Hepatocyte (in vitro differentiated cells): ENCODE results near the gene EXOC4. TPM values are rescaled to one million over a fixed set of nuclear protein-coding genes. Genes with fewer than 3 reads are reported as not detected.

ENCODE experiments used
- DNase-seq: peaks from one replicate; pipeline ENCODE4 v3.0.0-alpha.2; 2016; ENCODE audit warnings: low spot score
- H2AFZ ChIP-seq: fragments of 200-600 bp; sonication (generic); 2 replicates; pipeline ENCODE4 v1.6.0; 2016; ENCODE audit warnings: antibody characterized with exemption, mild to moderate bottlenecking
- H3K27ac ChIP-seq: fragments of 200-600 bp; sonication (generic); 2 replicates; pipeline ENCODE4 v1.5.1; 2016; ENCODE audit warnings: mild to moderate bottlenecking
- H3K27me3 ChIP-seq: fragments of 200-600 bp; sonication (generic); 2 replicates; pipeline ENCODE4 v1.6.1; 2016
- H3K36me3 ChIP-seq: fragments of 200-600 bp; sonication (generic); replicated peaks from 2 replicates; pipeline ENCODE4 v1.5.1; 2016; ENCODE audit warnings: low read depth; ENCODE audit not compliant: insufficient read depth
- H3K4me1 ChIP-seq: fragments of 200-600 bp; sonication (generic); 2 replicates; pipeline ENCODE4 v1.5.1; 2016; ENCODE audit warnings: mild to moderate bottlenecking, moderate library complexity; ENCODE audit not compliant: insufficient read depth
- H3K4me2 ChIP-seq: fragments of 200-600 bp; sonication (generic); 2 replicates; pipeline ENCODE4 v1.6.0; 2016
- H3K4me3 ChIP-seq: fragments of 200-600 bp; sonication (generic); 2 replicates; pipeline ENCODE4 v1.5.1; 2016; ENCODE audit warnings: mild to moderate bottlenecking
- H3K79me2 ChIP-seq: fragments of 200-600 bp; sonication (generic); 2 replicates; pipeline ENCODE4 v1.6.0; 2017; ENCODE audit warnings: mild to moderate bottlenecking
- H3K9me2 ChIP-seq: fragments of 200-600 bp; sonication (generic); replicated peaks from 2 replicates; pipeline ENCODE4 v1.6.0; 2017; ENCODE audit warnings: mild to moderate bottlenecking; ENCODE audit not compliant: insufficient read depth
- H3K9me3 ChIP-seq: fragments of 200-600 bp; sonication (generic); 2 replicates; pipeline ENCODE4 v1.5.1; 2016; ENCODE audit warnings: low read depth, mild to moderate bottlenecking
- H4K20me1 ChIP-seq: fragments of 200-600 bp; sonication (generic); 2 replicates; pipeline ENCODE4 v1.6.0; 2016; ENCODE audit warnings: mild to moderate bottlenecking; ENCODE audit not compliant: insufficient read depth, poor library complexity, severe bottlenecking
- CTCF ChIP-seq: fragments of 200-600 bp; sonication (generic); IDR thresholded peaks from 2 replicates; pipeline ENCODE4 v1.5.1; 2016; ENCODE audit warnings: antibody characterized with exemption, mild to moderate bottlenecking; ENCODE audit not compliant: poor library complexity
- EZH2 ChIP-seq: fragments of 200-600 bp; sonication (generic); IDR thresholded peaks from 2 replicates; pipeline ENCODE4 v1.6.1; 2016; ENCODE audit warnings: antibody characterized with exemption, mild to moderate bottlenecking, borderline replicate concordance
- EZH2phosphoT487 ChIP-seq: fragments of 200-600 bp; sonication (generic); IDR thresholded peaks from one replicate; pipeline ENCODE4 v1.6.1; 2018; ENCODE audit warnings: antibody characterized with exemption, mild to moderate bottlenecking, low read depth, moderate library complexity; ENCODE audit not compliant: unreplicated experiment, severe bottlenecking
- WGBS: methylation state at CpG from one replicate; pipeline ENCODE4 v1.1.6; 2016; ENCODE audit warnings: low lambda C conversion rate; ENCODE audit errors: missing lambda C conversion rate; 5-methylcytosine and 5-hydroxymethylcytosine counted together
- polyA plus RNA-seq: library from polyadenylated mRNA; unstranded; fragments of >200 nt; fragmentation: Nextera tagmentation; extraction: Ambion mirVana; gene quantifications from 2 replicates; pipeline ENCODE4 v1.2.1, GENCODE V29; 2016
- total RNA-seq: library from RNA; depleted of rRNA; stranded (reverse); fragments of >200 nt; gene quantifications from 2 replicates; pipeline ENCODE4 v1.2.3, GENCODE V29; 2014

Gene EXOC4
- total and polyA plus RNA-seq, 2 experiments from 2014 or later = 34.8 to 56.1 TPM

GRCh38 chr7:133860628-133861335, 607.9 kb downstream of the EXOC4 start:
- Histone ChIP-seq H3K4me3 (no peak overlapping the region), H3K4me2 (no peak overlapping the region), H3K27ac (no peak overlapping the region), H3K9me2 (no peaks in the 10 kb centered on the region), H3K9me3 (no peaks in the 10 kb centered on the region), H3K79me2 (no peaks in the 10 kb centered on the region), H3K36me3 (no peaks in the 10 kb centered on the region), H3K4me1 (peaks cover 10% of the 10 kb centered on the region), H4K20me1 (no peaks in the 10 kb centered on the region), H2AFZ (no peak overlapping the region), H3K27me3 (no peaks in the 10 kb centered on the region)
- no peak for DNase-seq
- WGBS = 87% methylated on average over 1 of the region's 1 CpG
- TF ChIP-seq EZH2phosphoT487 (no peak), CTCF (no peak), EZH2 (no peak)

- H3K9me2 ChIP-seq = no peaks in the 10 kb centered on the region
- no peak overlapping the region for H3K4me3 ChIP-seq
- peaks cover 10% of the 10 kb centered on the region for H3K4me1 ChIP-seq
- H3K4me2 ChIP-seq = no peak overlapping the region
- H2AFZ ChIP-seq = no peak overlapping the region
- H3K36me3 ChIP-seq = no peaks in the 10 kb centered on the region
- no peaks in the 10 kb centered on the region for H3K27me3 ChIP-seq
- H4K20me1 ChIP-seq = no peaks in the 10 kb centered on the region
- DNase-seq = no peak
- no peak overlapping the region for H3K27ac ChIP-seq
- 99% methylated on average over 4 of the region's 4 CpGs for whole genome bisulfite sequencing
- H3K79me2 ChIP-seq = no peaks in the 10 kb centered on the region
- no peaks in the 10 kb centered on the region for H3K9me3 ChIP-seq
- TF ChIP-seq CTCF (no peak), EZH2 (no peak), EZH2phosphoT487 (no peak)
Measured at GRCh38 chr7:133861876-133862275, 609.0 kb downstream of the EXOC4 start.

GRCh38 chr7:133863362-133864061, 610.6 kb downstream of the EXOC4 start:
- H4K20me1 ChIP-seq = no peaks in the 10 kb centered on the region
- H3K4me1 ChIP-seq = peaks cover 10% of the 10 kb centered on the region
- H3K36me3 ChIP-seq = no peaks in the 10 kb centered on the region
- no peak overlapping the region for H3K27ac ChIP-seq
- no peaks in the 10 kb centered on the region for H3K9me2 ChIP-seq
- no peak overlapping the region for H3K4me2 ChIP-seq
- no peaks in the 10 kb centered on the region for H3K27me3 ChIP-seq
- H3K9me3 ChIP-seq = no peaks in the 10 kb centered on the region
- H2AFZ ChIP-seq = no peak overlapping the region
- TF ChIP-seq CTCF = no peak
- no peak for TF ChIP-seq EZH2phosphoT487
- no peak for TF ChIP-seq EZH2
- no peaks in the 10 kb centered on the region for H3K79me2 ChIP-seq
- H3K4me3 ChIP-seq = no peak overlapping the region
- whole genome bisulfite sequencing = 62% methylated on average over 1 of the region's 1 CpG
- peak; percentile 16 for DNase-seq
